CD4-positive, alpha-beta T cell (primary cell): ENCODE measurements around the gene COL1A1. TPM values are rescaled to one million over a fixed set of nuclear protein-coding genes. Genes with fewer than 3 reads are reported as not detected.

Source experiments
- ATAC-seq: fragments of 200-7000 bp; cut with Tn5 transposase; one replicate; pipeline ENCODE4 v1.10.0; 2022; ENCODE audit warnings: mild to moderate bottlenecking; ENCODE audit not compliant: poor library complexity
- CTCF ChIA-PET: fragments of 350-600 bp; sonication (Branson Sonifier 250); formaldehyde crosslinking; loops from one replicate; lab custom pipeline; 2021; ENCODE audit warnings: antibody characterized with exemption, inconsistent platforms; lab: Charles Lee
- POLR2A ChIA-PET: fragments of 350-600 bp; sonication (Branson Sonifier 250); formaldehyde crosslinking; loops from one replicate; lab custom pipeline; 2021; ENCODE audit warnings: antibody characterized with exemption, inconsistent platforms; lab: Charles Lee
- DNase-seq, 14 experiments: peaks; one replicate each; pipeline ENCODE4 v3.0.0-alpha.2; 2013 to 2020; ENCODE audit warnings: mixed read lengths in 2 of 14
- H3K27ac ChIP-seq, 2 donors: one replicate each; pipeline versions ENCODE4 v1.5.1 to v1.7.0; 2013; ENCODE audit warnings: low read length in 2 of 2, low read depth in 1 of 2, mild to moderate bottlenecking in 1 of 2
- H3K27me3 ChIP-seq, 2 experiments: 1 replicate in 1 of 2; 2 replicates in 1 of 2; pipeline versions ENCODE4 v1.6.1 to v1.7.0; 2013; ENCODE audit warnings: low read length in 2 of 2, control low read depth in 1 of 2, mild to moderate bottlenecking in 1 of 2, moderate library complexity in 1 of 2; ENCODE audit not compliant: insufficient read depth in 2 of 2, control insufficient read depth in 1 of 2
- H3K36me3 ChIP-seq: one replicate; pipeline ENCODE4 v1.6.1; 2013; ENCODE audit warnings: low read length, control low read depth; ENCODE audit not compliant: insufficient read depth
- H3K4me1 ChIP-seq: one replicate; pipeline ENCODE4 v1.6.1; 2013; ENCODE audit warnings: low read length, control low read depth; ENCODE audit not compliant: insufficient read depth
- H3K4me3 ChIP-seq: one replicate; pipeline ENCODE4 v1.5.1; 2013; ENCODE audit warnings: mild to moderate bottlenecking, low read length, moderate library complexity
- H3K9me3 ChIP-seq, 2 experiments: 1 replicate in 1 of 2; 2 replicates in 1 of 2; pipeline versions ENCODE4 v1.6.1 to v1.7.0; 2013; ENCODE audit warnings: low read length in 2 of 2, mild to moderate bottlenecking in 2 of 2, control low read depth in 1 of 2, moderate library complexity in 1 of 2; ENCODE audit not compliant: control insufficient read depth in 1 of 2, insufficient read depth in 1 of 2
- H3K27ac Mint-ChIP-seq: one replicate; pipeline ENCODE4 v1.8.0; 2020; ENCODE audit warnings: mixed read lengths
- H3K27me3 Mint-ChIP-seq: one replicate; pipeline ENCODE4 v1.8.0; 2021; ENCODE audit warnings: mixed read lengths
- H3K36me3 Mint-ChIP-seq: one replicate; pipeline ENCODE4 v1.8.0; 2021; ENCODE audit warnings: low read depth, mixed read lengths
- H3K4me1 Mint-ChIP-seq: one replicate; pipeline ENCODE4 v1.8.0; 2021; ENCODE audit warnings: low read depth, mixed read lengths
- H3K4me3 Mint-ChIP-seq: one replicate; pipeline ENCODE4 v1.8.0; 2020; ENCODE audit warnings: mild to moderate bottlenecking, mixed read lengths
- H3K9me3 Mint-ChIP-seq: one replicate; pipeline ENCODE4 v1.8.0; 2020; ENCODE audit warnings: mixed read lengths
- CTCF ChIP-seq: fragments of 200-600 bp; IDR thresholded peaks from one replicate; pipeline ENCODE4 v1.8.0; 2022; ENCODE audit warnings: antibody characterized with exemption, mild to moderate bottlenecking
- intact Hi-C, 2 experiments: fragments of 100-400 bp; cut with DNase I in 1 of 2; cut with micrococcal nuclease in 1 of 2; formaldehyde crosslinking; loops; one replicate each; pipeline versions ENCODE4 v1.15.1 to v1.9.0; 2023 to 2025; cut with DNase I, micrococcal nuclease
- total RNA-seq, 174 experiments: library from RNA in 2 of 174; stranded (reverse) in 2 of 174; gene quantifications; one replicate each; pipeline ENCODE4 v1.2.3 and lab custom pipeline; 2021 to 2026

Gene COL1A1
- total RNA-seq, 2 experiments from 2014 or later, result 10.0 to 11.4 TPM

- no peak overlapping the region for H3K27ac Mint-ChIP-seq
Measured at GRCh38 chr17:50212121-50212843, 10.9 kb upstream of the COL1A1 start.

DNA sequence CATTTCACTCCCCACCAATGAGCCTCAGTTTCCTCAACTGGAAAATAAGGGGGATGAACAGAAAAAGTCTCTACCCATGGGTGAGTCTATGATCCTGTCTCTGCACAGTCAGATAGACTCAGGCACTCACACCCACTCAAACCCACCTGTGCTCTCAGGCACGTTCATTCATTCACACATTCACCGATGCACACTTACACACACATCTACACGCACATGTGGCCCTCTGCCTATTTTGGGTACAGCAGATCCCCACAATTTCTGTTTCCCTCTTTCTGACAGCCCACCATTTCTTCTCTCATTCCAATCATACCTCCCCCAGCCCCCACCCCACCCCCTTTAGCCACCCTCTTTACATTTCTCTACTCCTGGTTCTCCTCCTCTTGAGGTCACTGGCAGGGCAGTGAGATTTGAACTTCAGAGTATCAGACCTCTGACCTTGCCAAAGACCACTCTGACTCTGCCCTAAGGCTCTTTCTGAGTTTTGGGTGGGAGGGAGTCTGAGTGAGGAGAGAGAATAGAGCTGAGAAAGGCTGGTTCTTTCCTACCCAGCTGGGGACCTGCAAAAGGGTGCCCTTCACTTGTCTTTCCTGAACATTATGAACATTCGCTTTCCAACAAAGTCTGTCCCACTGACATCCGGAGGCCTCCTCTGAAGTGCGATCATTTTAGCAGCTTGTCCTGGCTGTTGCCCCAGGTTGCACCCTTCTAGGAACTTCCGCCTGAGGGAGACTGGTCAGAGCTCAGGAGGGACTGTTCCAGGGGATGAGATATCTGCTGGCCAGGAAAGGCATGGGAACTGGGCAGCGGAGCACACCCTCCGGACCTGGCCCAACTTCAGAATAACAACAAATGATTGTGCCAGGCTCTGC is 10.1 kb upstream of the COL1A1 start:
- intact Hi-C loops, result no loop called here
- Histone ChIP-seq H3K27me3 (peaks cover 14 to 34% of the 10 kb centered on the region in 2 experiments), H3K9me3 (no peaks in the 10 kb centered on the region), H3K4me3 (no peak overlapping the region), H3K27ac (no peak overlapping the region), H3K4me1 (peaks cover 3% of the 10 kb centered on the region), H3K36me3 (no peaks in the 10 kb centered on the region)
- ATAC-seq (no peak), DNase-seq (no peak)
- no peak overlapping the region for H3K27ac Mint-ChIP-seq
- TF ChIP-seq CTCF, result no peak
- ChIA-PET POLR2A (no interaction called here), CTCF (no interaction called here)
- H3K4me1 Mint-ChIP-seq, result peaks cover 14% of the 10 kb centered on the region
- no peak overlapping the region for H3K4me3 Mint-ChIP-seq
- H3K9me3 Mint-ChIP-seq, result no peaks in the 10 kb centered on the region
- H3K27me3 Mint-ChIP-seq, result peaks cover 44% of the 10 kb centered on the region
- H3K36me3 Mint-ChIP-seq, result no peaks in the 10 kb centered on the region

More at GRCh38 chr17:50212121-50212843, 10.9 kb upstream of the COL1A1 start:
- Mint-ChIP-seq H3K27me3 (peaks cover 36% of the 10 kb centered on the region), H3K4me1 (peaks cover 6% of the 10 kb centered on the region), H3K4me3 (no peak overlapping the region), H3K9me3 (no peaks in the 10 kb centered on the region), H3K36me3 (no peaks in the 10 kb centered on the region)
- ATAC-seq (no peak), DNase-seq (no peak)
- Histone ChIP-seq H3K9me3 (no peaks in the 10 kb centered on the region), H3K27me3 (peaks cover 10 to 29% of the 10 kb centered on the region in 2 experiments), H3K4me1 (no peaks in the 10 kb centered on the region), H3K27ac (no peak overlapping the region), H3K36me3 (no peaks in the 10 kb centered on the region), H3K4me3 (no peak overlapping the region)
- POLR2A ChIA-PET, result interaction anchor here (0.5 kb wide), 1 partner anchor 152 kb away, joined by 3 read pairs; no protein-coding TSS in a partner anchor
- CTCF ChIA-PET, result interaction anchor here (1.6 kb wide), 1 partner anchor 12 kb away, joined by 5 read pairs; no protein-coding TSS in a partner anchor
- no peak for TF ChIP-seq CTCF
- intact Hi-C loops, result no loop called here

- DNase-seq (no peak), ATAC-seq (no peak)
- Histone ChIP-seq H3K4me3 (no peak overlapping the region), H3K9me3 (no peaks in the 10 kb centered on the region), H3K27me3 (peaks cover 17 to 41% of the 10 kb centered on the region in 2 experiments), H3K36me3 (no peaks in the 10 kb centered on the region), H3K27ac (no peak overlapping the region), H3K4me1 (peaks cover 3% of the 10 kb centered on the region)
- no peak overlapping the region for H3K4me3 Mint-ChIP-seq
- ChIA-PET CTCF (no interaction called here), POLR2A (no interaction called here)
- no peak overlapping the region for H3K27ac Mint-ChIP-seq
- no peaks in the 10 kb centered on the region for H3K36me3 Mint-ChIP-seq
- H3K4me1 Mint-ChIP-seq, result peaks cover 14% of the 10 kb centered on the region
- H3K9me3 Mint-ChIP-seq, result no peaks in the 10 kb centered on the region
- TF ChIP-seq CTCF, result no peak
- H3K27me3 Mint-ChIP-seq, result peaks cover 53% of the 10 kb centered on the region
- intact Hi-C loops, result no loop called here
Measured at GRCh38 chr17:50210240-50211225, 9.1 kb upstream of the COL1A1 start.
